GM11168 (cell line): ENCODE results near the gene SLC6A9.

ENCODE experiments used
- in situ Hi-C: fragments of 300-500 bp; cut with MboI; formaldehyde crosslinking; loops from one replicate; pipeline ENCODE4 v1.12.0; 2022; ENCODE audit warnings: low sequenced_read_pairs; ENCODE audit not compliant: unreplicated experiment

Gene SLC6A9

GRCh38 chr1:43990271-43991199, 40.7 kb downstream of the SLC6A9 start:
- in situ Hi-C loops = loop anchor here (10.0 kb wide), 1 partner anchor 54 kb away; no protein-coding TSS in a partner anchor

GRCh38 chr1:43987159-43987902, 43.9 kb downstream of the SLC6A9 start:
- in situ Hi-C loops = no loop called here

GRCh38 chr1:43986712-43987111, 44.5 kb downstream of the SLC6A9 start:
- in situ Hi-C loops = no loop called here

GRCh38 chr1:43985984-43986595, 45.2 kb downstream of the SLC6A9 start:
- in situ Hi-C loops = no loop called here

- in situ Hi-C loops = no loop called here
Observed at GRCh38 chr1:43984855-43985254, 46.4 kb downstream of the SLC6A9 start.

- in situ Hi-C loops = no loop called here
Observed at GRCh38 chr1:43983253-43983899, 47.9 kb downstream of the SLC6A9 start.

GRCh38 chr1:43982808-43983207, 48.5 kb downstream of the SLC6A9 start:
- in situ Hi-C loops = no loop called here

- in situ Hi-C loops = no loop called here
Observed at GRCh38 chr1:43982241-43982640, 49.0 kb downstream of the SLC6A9 start.

GRCh38 chr1:43981636-43982035, 49.6 kb downstream of the SLC6A9 start:
- in situ Hi-C loops = no loop called here

GRCh38 chr1:43981135-43981491, 50.1 kb downstream of the SLC6A9 start:
- in situ Hi-C loops = no loop called here

- in situ Hi-C loops = no loop called here
Observed at GRCh38 chr1:43980255-43981134, 50.8 kb downstream of the SLC6A9 start.

GRCh38 chr1:43979528-43980254, 51.6 kb downstream of the SLC6A9 start:
- in situ Hi-C loops = no loop called here

- in situ Hi-C loops = no loop called here
Observed at GRCh38 chr1:43979261-43979527, 52.1 kb downstream of the SLC6A9 start.

- in situ Hi-C loops = no loop called here
Observed at GRCh38 chr1:43978551-43979260, 52.6 kb downstream of the SLC6A9 start, which contains the start of gene B4GALT2. TSS of gene B4GALT2 (plus strand) at chr1:43979210. CDS start at chr1:43981161, 1,951 bp downstream.

- in situ Hi-C loops = no loop called here
Observed at GRCh38 chr1:43978264-43978550, 53.1 kb downstream of the SLC6A9 start.

GRCh38 chr1:43977376-43978263, 53.6 kb downstream of the SLC6A9 start:
- in situ Hi-C loops = no loop called here

- in situ Hi-C loops = no loop called here
Observed at GRCh38 chr1:43976890-43977289, 54.4 kb downstream of the SLC6A9 start.

- in situ Hi-C loops = no loop called here
Observed at GRCh38 chr1:43976045-43976444, 55.2 kb downstream of the SLC6A9 start.
